PC-3 (cell line): ENCODE measurements around the gene SDK2. TPM values are rescaled to one million over a fixed set of nuclear protein-coding genes. Genes with fewer than 3 reads are reported as not detected.

ENCODE experiments used
- ATAC-seq: fragments of 200-7000 bp; cut with Tn5 transposase; 2 replicates; pipeline ENCODE4 v1.9.1; 2020; ENCODE audit warnings: mild to moderate bottlenecking, moderate library complexity
- BruUV-seq: library from RNA; stranded (reverse); fragments of 400-500 nt; replicated peaks from 2 replicates; lab custom pipeline; 2021; lab: Mats Ljungman, UMichigan
- CTCF ChIA-PET: fragments of 300-600 bp; sonication (Branson Sonifier 250); formaldehyde crosslinking; loops from one replicate; lab custom pipeline; 2022; ENCODE audit warnings: antibody characterized with exemption; lab: Charles Lee
- POLR2A ChIA-PET: fragments of 300-600 bp; sonication (Branson Sonifier 250); formaldehyde crosslinking; loops from one replicate; lab custom pipeline; 2022; ENCODE audit warnings: antibody characterized with exemption; ENCODE audit not compliant: unreplicated experiment; lab: Charles Lee
- DNase-seq: peaks from one replicate; pipeline ENCODE4 v3.0.0-alpha.2; 2015
- H2AFZ ChIP-seq: fragments of 300-600 bp; sonication (generic); 2 replicates; pipeline ENCODE4 v1.6.0; 2016; ENCODE audit warnings: antibody characterized with exemption, low read length
- H3F3A ChIP-seq: fragments of 300-600 bp; sonication (generic); one replicate; pipeline ENCODE4 v1.6.0; 2017; ENCODE audit warnings: antibody characterized with exemption, low read length, control low read depth, mild to moderate bottlenecking; ENCODE audit not compliant: unreplicated experiment
- H3K27ac ChIP-seq: fragments of 300-600 bp; sonication (generic); 2 replicates; pipeline ENCODE4 v1.5.1; 2016; ENCODE audit warnings: mild to moderate bottlenecking, low read length
- H3K27me3 ChIP-seq: fragments of 300-600 bp; sonication (generic); 2 replicates; pipeline ENCODE4 v1.6.1; 2016; ENCODE audit warnings: low read length, mixed read lengths
- H3K36me3 ChIP-seq: fragments of 300-600 bp; sonication (generic); 2 replicates; pipeline ENCODE4 v1.6.1; 2016; ENCODE audit warnings: low read depth, mixed run types, low read length, mixed read lengths
- H3K4me1 ChIP-seq: fragments of 300-600 bp; sonication (generic); 2 replicates; pipeline ENCODE4 v1.5.1; 2016; ENCODE audit warnings: low read length; ENCODE audit not compliant: insufficient read depth
- H3K4me2 ChIP-seq: fragments of 300-600 bp; sonication (generic); 2 replicates; pipeline ENCODE4 v1.6.0; 2016; ENCODE audit warnings: low read length
- H3K4me3 ChIP-seq: fragments of 300-600 bp; sonication (generic); 2 replicates; pipeline ENCODE4 v1.5.1; 2016; ENCODE audit warnings: mild to moderate bottlenecking, low read length, mixed read lengths
- H3K79me2 ChIP-seq: fragments of 300-600 bp; sonication (generic); 2 replicates; pipeline ENCODE4 v1.6.1; 2017; ENCODE audit warnings: low read length, mixed read lengths
- H3K9ac ChIP-seq: fragments of 300-600 bp; sonication (generic); 2 replicates; pipeline ENCODE4 v1.6.0; 2016; ENCODE audit warnings: mild to moderate bottlenecking, low read length
- H3K9me2 ChIP-seq: fragments of 300-600 bp; sonication (generic); replicated peaks from 2 replicates; pipeline ENCODE4 v1.6.1; 2016; ENCODE audit warnings: mixed run types, low read length, mixed read lengths
- H3K9me3 ChIP-seq: fragments of 300-600 bp; sonication (generic); 2 replicates; pipeline ENCODE4 v1.6.1; 2016; ENCODE audit warnings: low read length, mixed read lengths
- H4K20me1 ChIP-seq: fragments of 300-600 bp; sonication (generic); 2 replicates; pipeline ENCODE4 v1.6.1; 2016; ENCODE audit warnings: low read length, mixed read lengths
- CTCF ChIP-seq: fragments of 300-600 bp; sonication (generic); conservative IDR thresholded peaks from 2 replicates; pipeline ENCODE4 v1.5.1; 2017; ENCODE audit warnings: antibody characterized with exemption, low read depth, mild to moderate bottlenecking, low read length
- EZH2 ChIP-seq: fragments of 300-600 bp; sonication (generic); IDR thresholded peaks from one replicate; pipeline ENCODE4 v1.6.1; 2017; ENCODE audit warnings: antibody characterized with exemption, mild to moderate bottlenecking, low read length; ENCODE audit not compliant: unreplicated experiment
- EZH2phosphoT487 ChIP-seq: fragments of 300-600 bp; sonication (generic); IDR thresholded peaks from 2 replicates; pipeline ENCODE4 v1.6.1; 2018; ENCODE audit warnings: mild to moderate bottlenecking, antibody characterized with exemption, low read length, borderline replicate concordance
- intact Hi-C: fragments of 100-400 bp; cut with micrococcal nuclease; formaldehyde crosslinking; loops from 2 replicates; pipeline ENCODE4 v1.9.0; 2023
- total RNA-seq: library from RNA; depleted of rRNA; stranded (reverse); fragments of >200 nt; gene quantifications from 2 replicates; pipeline ENCODE4 v1.2.3, GENCODE V29; 2014

The SDK2 gene
- total RNA-seq, 1 experiment from 2014 or later: 0.07 TPM

DNA sequence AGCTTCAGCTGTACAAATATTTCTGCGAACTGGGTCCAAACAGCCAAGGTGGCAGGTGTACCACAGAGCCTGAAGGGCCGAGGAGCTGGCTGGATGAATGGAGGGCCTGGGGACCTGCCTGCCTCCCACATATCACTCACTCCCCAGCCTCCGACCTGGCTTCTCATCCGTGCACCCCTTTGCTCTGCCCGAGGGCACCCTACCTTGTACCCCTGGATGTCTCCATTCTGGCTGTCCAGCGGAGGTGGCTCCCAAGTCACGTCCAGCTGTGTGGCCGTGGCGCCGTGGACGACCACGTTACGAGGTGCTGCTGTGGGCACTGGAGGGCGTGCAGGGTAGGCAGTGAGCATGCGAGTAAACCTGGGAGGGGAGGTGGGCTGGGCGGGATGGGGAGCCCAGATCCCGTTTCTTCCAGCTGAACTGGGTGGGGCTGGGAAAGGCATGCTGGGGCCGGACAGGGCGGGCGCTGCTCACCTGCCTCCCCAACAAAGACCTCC, 265.2 kb downstream of the SDK2 start:
- peaks cover 4% of the 10 kb centered on the region for H3K27me3 ChIP-seq
- H3K4me1 ChIP-seq: no peaks in the 10 kb centered on the region
- ATAC-seq (no peak), DNase-seq (no peak)
- no peaks in the 10 kb centered on the region for H3K9me2 ChIP-seq
- TF ChIP-seq EZH2phosphoT487 (no peak), CTCF (no peak), EZH2 (no peak)
- intact Hi-C loops: no loop called here
- H3K4me2 ChIP-seq: no peak overlapping the region
- no peak overlapping the region for H3K4me3 ChIP-seq
- no peaks in the 10 kb centered on the region for H4K20me1 ChIP-seq
- no peaks in the 10 kb centered on the region for H3K9me3 ChIP-seq
- H3K79me2 ChIP-seq: no peaks in the 10 kb centered on the region
- H3K9ac ChIP-seq: no peak overlapping the region
- ChIA-PET CTCF (no interaction called here), POLR2A (no interaction called here)
- no peaks in the 10 kb centered on the region for H3K36me3 ChIP-seq
- H3F3A ChIP-seq: no peaks in the 10 kb centered on the region
- BruUV-seq: no TSS peak
- H2AFZ ChIP-seq: no peak overlapping the region
- H3K27ac ChIP-seq: no peak overlapping the region

GRCh38 chr17:73376636-73377035, 267.6 kb downstream of the SDK2 start:
- no peak for ATAC-seq
- H3K4me1 ChIP-seq: no peaks in the 10 kb centered on the region
- no peaks in the 10 kb centered on the region for H3K36me3 ChIP-seq
- no peak for TF ChIP-seq EZH2phosphoT487
- no peak for TF ChIP-seq CTCF
- no peak for TF ChIP-seq EZH2
- H4K20me1 ChIP-seq: no peaks in the 10 kb centered on the region
- ChIA-PET POLR2A (no interaction called here), CTCF (interaction anchor here (0.6 kb wide), 1 partner anchor 127 kb away, joined by 5 read pairs; no protein-coding TSS in a partner anchor)
- H3F3A ChIP-seq: no peaks in the 10 kb centered on the region
- no peaks in the 10 kb centered on the region for H3K79me2 ChIP-seq
- DNase-seq: no peak
- no peak overlapping the region for H3K4me3 ChIP-seq
- no peaks in the 10 kb centered on the region for H3K9me3 ChIP-seq
- no peaks in the 10 kb centered on the region for H3K27me3 ChIP-seq
- H3K9ac ChIP-seq: no peak overlapping the region
- H3K27ac ChIP-seq: no peak overlapping the region
- no peak overlapping the region for H3K4me2 ChIP-seq
- no peak overlapping the region for H2AFZ ChIP-seq
- H3K9me2 ChIP-seq: no peaks in the 10 kb centered on the region
- intact Hi-C loops: no loop called here
- no TSS peak for BruUV-seq

DNA sequence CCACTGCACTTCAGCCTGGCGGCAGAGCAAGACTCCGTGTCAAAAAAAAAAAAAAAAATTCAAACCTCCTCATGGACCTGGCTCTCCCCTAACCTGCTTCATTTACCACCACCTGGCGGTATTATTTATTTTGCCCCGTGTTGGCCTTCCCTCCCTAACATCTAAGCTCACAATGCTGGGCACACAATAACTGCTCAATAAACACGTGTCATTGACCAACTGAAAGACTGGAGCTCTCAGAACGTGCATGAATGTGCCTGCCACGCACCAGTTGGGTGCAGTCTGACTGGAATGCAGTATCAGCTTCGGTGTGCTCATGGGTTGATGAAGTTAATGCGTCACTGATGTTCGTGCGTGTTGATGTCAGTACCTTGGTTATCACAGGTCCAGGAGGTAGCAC, 268.1 kb downstream of the SDK2 start:
- Histone ChIP-seq H3F3A (no peaks in the 10 kb centered on the region), H3K27ac (no peak overlapping the region), H2AFZ (no peak overlapping the region), H3K79me2 (no peaks in the 10 kb centered on the region), H3K36me3 (no peaks in the 10 kb centered on the region), H3K9me2 (no peaks in the 10 kb centered on the region), H3K9ac (no peak overlapping the region), H3K4me1 (peaks cover 4% of the 10 kb centered on the region), H3K27me3 (no peaks in the 10 kb centered on the region), H3K4me3 (no peak overlapping the region), H3K4me2 (no peak overlapping the region), H4K20me1 (no peaks in the 10 kb centered on the region), H3K9me3 (no peaks in the 10 kb centered on the region)
- TF ChIP-seq CTCF (no peak), EZH2phosphoT487 (no peak), EZH2 (no peak)
- intact Hi-C loops: no loop called here
- ATAC-seq (no peak), DNase-seq (no peak)
- CTCF ChIA-PET: no interaction called here
- no TSS peak for BruUV-seq
- POLR2A ChIA-PET: no interaction called here
